Kidney (tissue), 14 donors: ENCODE measurements around the gene CACNA1A. TPM values are rescaled to one million over a fixed set of nuclear protein-coding genes. Genes with fewer than 3 reads are reported as not detected.
A peak's percentile ranks its signal among the peaks of the same experiment; 100 is the strongest.

Experiments
- DNase-seq, 5 donors: peaks; one replicate each; pipeline ENCODE4 v3.0.0-alpha.2; 2013 to 2020
- FAIRE-seq: peaks from 2 replicates; lab custom pipeline; 2012; peaks lifted over from hg19 to GRCh38; lab: Jason Lieb, UNC
- H3K27ac ChIP-seq, 2 donors: one replicate each; pipeline ENCODE4 v1.7.0; 2013; ENCODE audit warnings: low read depth in 2 of 2, low read length in 2 of 2, inconsistent platforms in 1 of 2
- H3K27me3 ChIP-seq: one replicate; pipeline ENCODE4 v1.7.1; 2013; ENCODE audit warnings: low read length, inconsistent platforms; ENCODE audit not compliant: control insufficient read depth, insufficient read depth
- H3K36me3 ChIP-seq, 3 donors: one replicate each; pipeline versions ENCODE4 v1.7.0 to v1.7.1; 2013; ENCODE audit warnings: low read length in 3 of 3, control low read depth in 1 of 3, inconsistent platforms in 1 of 3; ENCODE audit not compliant: insufficient read depth in 3 of 3, control insufficient read depth in 2 of 3
- H3K4me1 ChIP-seq, 3 donors: one replicate each; pipeline versions ENCODE4 v1.7.0 to v1.7.1; 2013; ENCODE audit warnings: low read length in 3 of 3, inconsistent platforms in 1 of 3, low read depth in 1 of 3; ENCODE audit not compliant: control insufficient read depth in 2 of 3, insufficient read depth in 2 of 3
- H3K4me3 ChIP-seq, 3 donors: one replicate each; pipeline versions ENCODE4 v1.7.0 to v1.8.1; 2013; ENCODE audit warnings: low read length in 3 of 3, control low read depth in 1 of 3, inconsistent platforms in 1 of 3
- H3K9ac ChIP-seq, 3 donors: one replicate each; pipeline versions ENCODE4 v1.7.0 to v1.7.1; 2013; ENCODE audit warnings: low read length in 3 of 3, control low read depth in 1 of 3, inconsistent platforms in 1 of 3
- H3K9me3 ChIP-seq, 3 donors: one replicate each; pipeline versions ENCODE4 v1.7.0 to v1.7.1; 2013; ENCODE audit warnings: low read length in 3 of 3, control low read depth in 1 of 3, inconsistent platforms in 1 of 3; ENCODE audit not compliant: control insufficient read depth in 2 of 3, insufficient read depth in 1 of 3
- intact Hi-C: fragments of 100-400 bp; cut with DNase I; formaldehyde crosslinking; loops from one replicate; pipeline ENCODE4 v1.11.1; 2022
- polyA plus RNA-seq: library from polyadenylated mRNA; stranded (reverse); fragments of 350-450 nt; fragmentation: Illumina TruSeq; extraction: RNeasy Lipid Tissue Mini Kit (QIAGEN cat#74804); gene quantifications from one replicate; pipeline ENCODE4 v1.2.3, GENCODE V29; 2014; ENCODE audit warnings: low read depth, low replicate concordance; ENCODE audit not compliant: insufficient read depth
- total RNA-seq: library from RNA; stranded (reverse); fragmentation: NEBNext Ultra II Directional; extraction: Animal tissue kit (Norgen Biotek cat#: 25700); gene quantifications from one replicate; pipeline ENCODE4 v1.2.1, GENCODE V29; 2021
- TF ChIP-seq, protein P1 (sequence below): IDR thresholded peaks from 3 replicates; pipeline ENCODE4 v1.5.1; 2012; ENCODE audit warnings: mild to moderate bottlenecking, moderate library complexity, borderline replicate concordance; ENCODE audit not compliant: insufficient read depth; ENCODE audit errors: extremely low read depth
- donor health status: control.
- donor health status: control.
- donor health status: control.
- donor health status: control.
- donor health status: control.
- donor health status: DM: yes; HTN: yes; CAD: no.
- donor health status: Normal renal cell carcinoma (clear cell type).

Gene CACNA1A
- total and polyA plus RNA-seq, 2 donors from 2014 or later, result 0.30 to 1.7 TPM

DNA sequence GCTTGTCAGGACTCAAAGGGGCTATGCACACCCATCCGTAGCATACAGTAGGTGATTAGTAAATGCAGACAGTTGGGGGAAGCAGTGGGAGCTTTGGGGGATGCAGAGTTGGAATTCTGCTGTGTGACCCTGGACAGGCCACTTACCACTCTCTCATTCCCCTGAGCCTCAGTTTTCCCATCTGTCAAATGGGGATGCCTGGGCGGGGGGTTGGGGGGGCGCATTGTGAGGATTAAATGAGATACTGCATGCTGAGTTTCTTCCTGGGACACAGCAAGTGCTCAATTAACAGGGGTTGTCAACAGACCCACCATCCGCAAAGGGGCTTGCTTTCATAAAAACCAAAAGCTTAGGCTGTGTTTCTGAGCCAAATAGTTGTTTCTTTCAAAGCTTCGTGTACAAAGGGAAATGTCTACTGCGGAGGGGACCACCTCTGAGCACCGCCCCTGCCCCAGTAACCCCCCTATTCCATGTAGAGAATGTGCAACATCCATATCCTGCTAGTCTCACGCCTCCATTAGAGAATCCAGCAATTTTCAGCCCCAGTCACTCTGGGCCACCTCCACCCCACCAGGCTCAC is 223.7 kb downstream of the CACNA1A start:
- H3K9ac ChIP-seq, result no peak overlapping the region
- no peak overlapping the region for H3K4me3 ChIP-seq
- no peak overlapping the region for H3K27ac ChIP-seq
- TF ChIP-seq, protein P1, sequence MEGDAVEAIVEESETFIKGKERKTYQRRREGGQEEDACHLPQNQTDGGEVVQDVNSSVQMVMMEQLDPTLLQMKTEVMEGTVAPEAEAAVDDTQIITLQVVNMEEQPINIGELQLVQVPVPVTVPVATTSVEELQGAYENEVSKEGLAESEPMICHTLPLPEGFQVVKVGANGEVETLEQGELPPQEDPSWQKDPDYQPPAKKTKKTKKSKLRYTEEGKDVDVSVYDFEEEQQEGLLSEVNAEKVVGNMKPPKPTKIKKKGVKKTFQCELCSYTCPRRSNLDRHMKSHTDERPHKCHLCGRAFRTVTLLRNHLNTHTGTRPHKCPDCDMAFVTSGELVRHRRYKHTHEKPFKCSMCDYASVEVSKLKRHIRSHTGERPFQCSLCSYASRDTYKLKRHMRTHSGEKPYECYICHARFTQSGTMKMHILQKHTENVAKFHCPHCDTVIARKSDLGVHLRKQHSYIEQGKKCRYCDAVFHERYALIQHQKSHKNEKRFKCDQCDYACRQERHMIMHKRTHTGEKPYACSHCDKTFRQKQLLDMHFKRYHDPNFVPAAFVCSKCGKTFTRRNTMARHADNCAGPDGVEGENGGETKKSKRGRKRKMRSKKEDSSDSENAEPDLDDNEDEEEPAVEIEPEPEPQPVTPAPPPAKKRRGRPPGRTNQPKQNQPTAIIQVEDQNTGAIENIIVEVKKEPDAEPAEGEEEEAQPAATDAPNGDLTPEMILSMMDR, result no peak
- FAIRE-seq (no peak), DNase-seq (peak in 1 of 5 donors; percentile 8)
- H3K4me1 ChIP-seq, result no peaks in the 10 kb centered on the region
- H3K27me3 ChIP-seq, result no peaks in the 10 kb centered on the region
- intact Hi-C loops, result loop anchor here (10.0 kb wide), 1 partner anchor 302 kb away; no protein-coding TSS in a partner anchor
- H3K36me3 ChIP-seq, result no peaks in the 10 kb centered on the region
- no peaks in the 10 kb centered on the region for H3K9me3 ChIP-seq

DNA sequence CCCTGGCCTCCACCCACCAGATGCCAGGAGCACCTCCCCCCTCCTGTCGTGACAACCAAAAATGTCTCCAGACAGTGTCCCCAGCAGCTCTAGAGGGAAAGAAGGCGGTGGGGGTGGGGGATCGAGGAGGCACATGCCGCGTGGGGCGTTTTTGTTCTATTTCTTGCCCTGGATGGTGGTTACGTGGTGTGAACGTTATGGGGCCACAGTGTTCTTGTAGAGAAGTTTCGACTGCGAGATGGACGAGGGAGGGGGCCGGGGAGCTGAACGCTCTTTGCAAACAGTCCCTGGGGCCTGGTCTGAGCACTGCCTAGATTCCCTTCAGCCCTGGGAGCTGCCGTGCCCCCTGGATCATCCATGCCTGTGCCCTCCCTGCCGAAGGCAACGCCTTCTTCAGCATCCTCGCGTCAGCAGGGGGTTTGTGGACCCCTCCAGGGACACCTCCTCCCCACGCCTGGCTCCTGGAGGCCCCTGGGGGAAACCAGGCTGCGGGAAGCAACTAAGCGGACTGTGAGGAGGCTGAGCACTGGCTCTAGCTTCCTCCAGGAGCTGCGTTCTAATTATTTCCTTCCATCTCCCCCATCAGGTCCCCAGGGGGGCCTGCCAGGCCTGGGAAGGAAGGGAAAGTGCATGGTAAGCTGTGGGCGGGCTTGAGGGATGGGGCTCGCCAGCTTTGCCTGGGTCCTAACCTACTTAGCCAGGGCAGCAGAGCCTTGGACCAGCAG is 224.6 kb downstream of the CACNA1A start:
- H3K27me3 ChIP-seq, result no peaks in the 10 kb centered on the region
- TF ChIP-seq, protein P1, result no peak
- no peaks in the 10 kb centered on the region for H3K9me3 ChIP-seq
- DNase-seq (peak in 1 of 5 donors; percentile 46), FAIRE-seq (no peak)
- no peak overlapping the region for H3K9ac ChIP-seq
- H3K27ac ChIP-seq, result no peak overlapping the region
- intact Hi-C loops, result loop anchor here (10.0 kb wide), 1 partner anchor 303 kb away; no protein-coding TSS in a partner anchor
- H3K4me1 ChIP-seq, result no peaks in the 10 kb centered on the region
- H3K36me3 ChIP-seq, result no peaks in the 10 kb centered on the region
- H3K4me3 ChIP-seq, result no peak overlapping the region

DNA sequence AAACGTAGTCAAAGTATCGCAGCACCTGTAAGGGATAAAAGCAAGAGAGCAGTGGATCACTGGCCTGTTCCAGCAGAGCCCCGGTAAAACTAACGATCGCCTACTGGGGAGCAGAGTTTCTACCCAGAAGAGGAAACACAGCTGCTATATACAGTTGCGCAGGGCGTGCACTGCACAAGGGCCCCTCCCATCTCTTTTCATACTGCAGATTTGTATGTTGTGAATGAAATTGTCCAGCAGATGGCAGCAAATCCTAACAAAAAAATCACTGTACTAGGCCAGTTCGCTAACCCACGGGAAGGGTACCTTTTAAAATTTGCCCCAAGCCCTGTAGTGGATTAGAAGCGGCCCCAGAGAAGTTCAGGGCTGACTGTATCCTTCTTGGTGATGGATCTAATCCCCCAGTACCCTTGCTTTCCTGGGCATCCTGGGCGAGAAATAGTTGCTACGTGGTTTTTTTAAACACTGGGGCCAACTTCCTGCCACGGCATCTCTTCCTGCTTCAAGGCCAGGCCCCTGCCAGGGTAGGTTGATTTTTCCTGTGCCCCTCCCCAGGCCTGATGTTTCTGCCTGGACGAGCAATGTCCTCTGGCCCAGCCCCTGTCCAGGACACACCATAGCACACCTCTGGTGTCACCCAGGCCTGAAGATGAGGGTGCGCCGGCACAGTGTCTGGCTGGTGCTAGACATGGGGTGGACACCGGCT is 229.0 kb downstream of the CACNA1A start:
- intact Hi-C loops, result no loop called here
- no peak overlapping the region for H3K9ac ChIP-seq
- no peaks in the 10 kb centered on the region for H3K4me1 ChIP-seq
- FAIRE-seq (no peak), DNase-seq (peak; percentile 48 to 85 (median 55))
- TF ChIP-seq, protein P1, result peak; percentile 68
- H3K36me3 ChIP-seq, result no peaks in the 10 kb centered on the region
- no peak overlapping the region for H3K4me3 ChIP-seq
- no peaks in the 10 kb centered on the region for H3K9me3 ChIP-seq
- no peak overlapping the region for H3K27ac ChIP-seq
- H3K27me3 ChIP-seq, result no peaks in the 10 kb centered on the region
